Measurements from ENCODE around the gene CCDC158. TPM values are rescaled to one million over a fixed set of nuclear protein-coding genes. Genes with fewer than 3 reads are reported as not detected.

The CCDC158 gene
- total and polyA plus RNA-seq, 9 donors: 0.02 to 0.23 (median 0.15) TPM; not detected in 3

DNA sequence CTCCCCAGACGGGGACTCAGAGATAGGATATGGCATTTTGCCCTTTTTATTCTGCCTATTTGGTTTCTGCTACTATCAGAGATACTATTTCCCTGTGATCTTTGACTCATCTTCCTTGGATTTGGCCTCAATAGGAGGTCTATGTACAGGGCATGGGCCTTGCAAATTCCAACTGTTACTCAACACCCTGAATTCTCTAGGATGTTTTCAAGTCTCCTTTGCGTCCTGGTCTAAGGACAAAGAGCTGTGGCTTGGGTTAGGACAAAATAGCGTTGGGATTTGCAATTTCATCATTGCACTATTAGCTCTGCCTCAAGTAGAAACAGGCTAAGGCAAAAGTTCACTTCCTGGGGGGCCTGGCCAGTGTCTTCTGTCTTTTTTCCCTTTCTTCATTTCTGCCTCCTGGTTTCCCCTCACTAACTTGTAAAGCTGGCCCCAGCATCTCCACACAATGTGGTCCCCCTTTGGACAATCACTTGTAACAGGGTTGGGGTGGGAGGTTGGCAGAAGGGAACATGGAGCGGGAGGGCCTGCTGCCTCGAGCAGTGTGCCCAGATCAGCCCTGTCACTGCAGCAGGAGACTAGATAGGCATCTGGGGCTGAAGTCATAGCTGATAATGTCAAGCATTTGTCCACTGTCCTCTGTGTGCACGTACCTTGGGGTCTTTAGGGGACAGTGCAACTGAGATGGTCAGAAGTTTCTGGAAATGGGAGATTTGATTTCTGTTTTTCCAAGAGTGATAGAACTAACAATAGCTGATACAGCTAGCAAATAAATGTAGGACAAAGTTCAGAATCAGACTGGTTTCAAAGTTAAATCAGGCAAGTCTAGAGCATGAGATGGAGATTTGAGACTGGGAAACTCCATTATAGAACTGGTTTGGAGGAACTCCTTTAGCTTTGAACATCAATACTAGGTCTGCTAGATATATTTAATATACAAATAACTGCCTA, 140.2 kb downstream of the CCDC158 start:
- TF ChIP-seq EP300 (IDR thresholded peaks at IDR 0.05) (no peak), CTCF (IDR thresholded peaks at IDR 0.05) (no peak), POLR2A (IDR thresholded peaks at IDR 0.05) (no peak)
- 83 to 84% (median 83%) methylated on average over 6 of the region's 6 CpGs for WGBS, 3 donors
- Histone ChIP-seq H3K4me3 (no peak overlapping the region), H3K9me3 (no peaks in the 10 kb centered on the region), H3K27ac (no peak overlapping the region), H3K36me3 (no peaks in the 10 kb centered on the region), H3K4me1 (ENCODE audit: insufficient read depth) (no peaks in the 10 kb centered on the region), H3K27me3 (no peaks in the 10 kb centered on the region)
- no peak for DNase-seq
- intact Hi-C loops (cut with DNase I): no loop called here

DNA sequence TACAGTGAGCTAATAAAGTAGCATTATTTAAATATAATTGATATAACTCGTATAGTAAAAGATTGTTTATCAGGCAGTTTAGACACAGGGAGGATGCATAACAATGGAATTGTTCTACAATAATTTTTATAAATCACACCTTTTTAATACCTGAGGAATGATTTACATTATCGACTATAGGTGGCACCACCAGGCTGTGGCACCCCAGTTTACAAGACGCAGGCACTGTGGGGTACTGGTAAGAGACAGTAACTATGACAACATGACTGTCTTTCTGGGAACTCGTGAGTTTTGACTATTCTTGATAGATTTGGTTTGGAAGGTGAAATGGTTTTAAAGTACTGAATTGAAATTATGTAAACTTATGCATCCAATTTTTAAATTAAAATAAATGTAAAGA, 141.5 kb downstream of the CCDC158 start:
- no peaks in the 10 kb centered on the region for H3K36me3 ChIP-seq
- H3K9me3 ChIP-seq: no peaks in the 10 kb centered on the region
- no peaks in the 10 kb centered on the region for H3K4me1 ChIP-seq (ENCODE audit: insufficient read depth)
- 74 to 78% (median 76%) methylated on average over 4 of the region's 4 CpGs for WGBS, 3 donors
- TF ChIP-seq POLR2A (IDR thresholded peaks at IDR 0.05) (no peak), EP300 (IDR thresholded peaks at IDR 0.05) (no peak), CTCF (IDR thresholded peaks at IDR 0.05) (no peak)
- H3K27ac ChIP-seq: no peak overlapping the region
- intact Hi-C loops (cut with DNase I): no loop called here
- H3K27me3 ChIP-seq: no peaks in the 10 kb centered on the region
- DNase-seq: no peak
- no peak overlapping the region for H3K4me3 ChIP-seq

DNA sequence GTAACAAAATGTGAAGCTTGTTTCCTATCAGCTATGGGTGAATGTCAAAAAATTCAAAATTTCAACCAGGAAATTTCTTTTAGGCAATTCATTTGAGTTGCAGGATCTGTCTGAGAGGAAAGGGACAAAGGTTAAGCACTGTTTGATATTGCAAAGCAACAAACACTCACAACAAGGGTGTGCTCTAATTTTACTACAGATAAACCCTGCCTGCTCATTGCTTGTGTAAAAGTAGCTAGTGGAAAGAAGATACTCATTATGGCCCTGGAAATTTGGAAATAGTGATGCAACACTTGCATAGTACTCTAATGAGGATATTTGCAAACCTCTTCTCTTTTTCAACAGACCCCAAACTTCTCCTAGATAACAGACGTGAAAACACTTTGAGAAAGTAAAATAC, 142.4 kb downstream of the CCDC158 start:
- TF ChIP-seq POLR2A (IDR thresholded peaks at IDR 0.05): no peak
- no peak for TF ChIP-seq EP300 (IDR thresholded peaks at IDR 0.05)
- TF ChIP-seq CTCF (IDR thresholded peaks at IDR 0.05): no peak
- WGBS, 3 donors: 34 to 50% (median 37%) methylated on average over 1 of the region's 1 CpG
- H3K36me3 ChIP-seq: no peaks in the 10 kb centered on the region
- H3K4me3 ChIP-seq: no peak overlapping the region
- H3K4me1 ChIP-seq (ENCODE audit: insufficient read depth): no peaks in the 10 kb centered on the region
- no peaks in the 10 kb centered on the region for H3K27me3 ChIP-seq
- no peak for DNase-seq
- intact Hi-C loops (cut with DNase I): no loop called here
- no peak overlapping the region for H3K27ac ChIP-seq
- no peaks in the 10 kb centered on the region for H3K9me3 ChIP-seq

DNA sequence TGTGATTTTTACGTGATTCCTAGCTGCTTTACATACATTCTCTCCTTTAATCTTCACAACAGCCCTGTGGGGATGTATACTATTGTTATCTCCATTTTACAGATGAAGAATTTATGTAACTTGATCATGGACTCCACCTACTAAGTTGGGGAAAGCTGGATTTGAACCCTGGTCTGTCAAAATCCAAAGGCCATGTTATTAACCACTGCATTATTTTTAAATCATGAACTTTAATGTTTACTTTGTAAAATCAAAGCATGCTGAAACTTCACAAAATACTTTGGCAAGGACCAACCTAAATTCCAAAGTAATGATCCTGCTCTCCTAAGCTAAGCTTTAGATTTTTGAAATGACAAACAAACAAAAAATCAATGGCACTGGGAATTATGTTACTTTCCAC, 143.3 kb downstream of the CCDC158 start:
- H3K4me1 ChIP-seq (ENCODE audit: insufficient read depth): no peaks in the 10 kb centered on the region
- no peak overlapping the region for H3K27ac ChIP-seq
- 83 to 87% (median 86%) methylated on average over 1 of the region's 1 CpG for WGBS, 3 donors
- no peaks in the 10 kb centered on the region for H3K27me3 ChIP-seq
- no peaks in the 10 kb centered on the region for H3K36me3 ChIP-seq
- intact Hi-C loops (cut with DNase I): no loop called here
- DNase-seq: no peak
- H3K9me3 ChIP-seq: no peaks in the 10 kb centered on the region
- H3K4me3 ChIP-seq: no peak overlapping the region
- TF ChIP-seq POLR2A (IDR thresholded peaks at IDR 0.05) (no peak), EP300 (IDR thresholded peaks at IDR 0.05) (no peak), CTCF (IDR thresholded peaks at IDR 0.05) (no peak)

Data from ovary (tissue), 9 donors.